NCI-H1930 (cell line): ENCODE data around the gene FFAR3.
"Not testable (repeated sequence)": the region's sequence is repeated elsewhere in the genome, so short reads cannot be mapped to it uniquely, and the experiment has no call there.

Experiments
- DNase-seq, 2 experiments: peaks; one replicate each; lab custom pipeline; 2025; lab: John Stamatoyannopoulos, UW

Gene FFAR3

DNA sequence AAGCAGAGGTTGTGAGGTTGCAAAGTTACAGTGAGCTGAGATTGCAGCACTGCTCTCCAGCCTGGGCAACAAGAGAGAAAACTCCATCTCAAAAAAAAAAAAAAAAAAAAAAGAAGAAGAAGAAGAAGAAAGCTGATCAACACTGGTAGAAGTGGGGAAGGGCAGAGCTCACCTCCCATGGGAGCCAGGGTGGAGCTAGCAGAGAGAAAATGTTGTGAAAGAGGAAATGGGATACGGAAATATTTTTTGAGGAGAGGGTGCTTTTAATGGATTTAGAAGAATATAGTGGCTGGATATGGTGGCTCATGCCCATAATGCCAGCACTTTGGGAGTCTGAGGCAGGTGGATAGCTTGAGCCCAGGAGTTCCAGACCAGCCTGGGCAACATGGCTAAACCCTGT, 19.4 kb downstream of the FFAR3 start:
- no peak for DNase-seq

- no peak for DNase-seq
Observed at GRCh38 chr19:35378356-35378755, 20.1 kb downstream of the FFAR3 start.

- not testable (repeated sequence) for DNase-seq
Observed at GRCh38 chr19:35379545-35379944, 21.3 kb downstream of the FFAR3 start.

DNA sequence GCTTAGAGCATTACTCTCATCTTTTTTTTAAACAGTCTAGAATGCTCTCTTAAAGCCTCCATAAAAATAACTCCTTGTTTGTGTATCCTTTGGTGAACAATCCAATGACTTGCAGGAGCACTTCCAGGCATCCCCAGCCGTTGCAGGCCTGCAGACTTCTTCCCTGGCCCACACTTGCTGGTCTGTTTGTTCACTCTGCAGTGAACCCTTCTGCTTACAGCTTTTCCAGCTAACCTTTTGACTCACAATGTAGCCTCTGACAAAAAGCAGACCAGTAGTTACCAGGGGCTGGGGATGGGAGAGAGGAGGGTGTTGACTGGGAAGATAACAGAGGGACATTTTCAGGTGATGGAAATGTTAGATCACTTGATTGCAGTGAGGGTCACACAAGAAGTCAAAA, 21.7 kb downstream of the FFAR3 start:
- no peak for DNase-seq

DNA sequence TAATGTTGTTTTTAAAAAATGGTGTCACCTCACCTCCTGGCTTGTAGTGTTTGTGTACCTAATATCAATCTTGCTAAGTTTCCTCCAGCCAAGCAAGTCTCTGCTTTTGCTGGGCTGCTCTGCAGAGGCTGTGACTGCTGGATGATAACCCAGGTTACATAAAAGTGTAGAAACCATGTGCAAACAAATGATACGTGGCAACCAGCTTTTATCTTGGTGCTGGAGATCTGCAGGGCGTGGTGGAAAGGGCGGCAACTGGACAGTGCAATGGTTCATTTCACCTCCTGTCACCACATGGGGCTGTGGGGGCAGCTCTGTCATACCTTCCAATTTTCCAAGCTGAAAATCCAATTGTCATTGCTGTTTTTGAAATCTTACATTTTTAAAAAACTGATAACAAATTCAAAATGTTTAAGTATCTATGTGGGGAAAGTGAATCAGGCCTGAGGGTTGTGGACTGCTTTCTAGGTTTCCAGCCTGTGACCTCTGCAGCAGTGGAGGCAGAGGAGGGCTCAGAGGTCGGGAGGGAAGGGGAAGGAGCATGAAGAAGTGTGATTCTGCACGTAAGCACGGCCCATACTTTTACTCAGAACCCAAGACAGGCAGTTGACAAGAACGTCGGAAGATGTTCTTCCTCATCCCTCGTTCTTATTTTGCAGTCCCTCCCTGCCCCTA, 22.3 kb downstream of the FFAR3 start:
- DNase-seq, result no peak

DNA sequence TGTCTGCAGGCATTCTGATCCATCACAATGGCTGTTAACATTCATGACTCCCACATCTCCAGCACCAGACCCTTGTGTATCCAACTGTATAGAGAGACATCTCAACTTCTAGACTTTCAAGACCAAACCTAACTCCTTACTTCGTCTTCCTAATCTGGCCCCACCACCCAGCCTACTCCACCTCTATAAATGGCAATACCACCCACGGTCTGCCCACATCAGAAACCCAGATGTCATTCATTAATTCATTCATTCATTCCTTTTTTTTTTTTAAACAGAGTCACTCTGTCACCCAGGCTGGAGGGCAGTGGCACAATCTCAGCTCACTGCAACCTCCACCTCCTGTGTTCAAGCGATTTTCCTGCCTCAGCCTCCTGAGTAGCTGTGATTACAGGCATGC, 23.1 kb downstream of the FFAR3 start:
- no peak for DNase-seq

- DNase-seq, result no peak
Observed at GRCh38 chr19:35381926-35382325, 23.7 kb downstream of the FFAR3 start.

GRCh38 chr19:35383536-35383935, 25.3 kb downstream of the FFAR3 start:
- no peak for DNase-seq

GRCh38 chr19:35388277-35389054, 30.2 kb downstream of the FFAR3 start:
- DNase-seq, result no peak

GRCh38 chr19:35389192-35389861, 31.1 kb downstream of the FFAR3 start:
- no peak for DNase-seq

DNA sequence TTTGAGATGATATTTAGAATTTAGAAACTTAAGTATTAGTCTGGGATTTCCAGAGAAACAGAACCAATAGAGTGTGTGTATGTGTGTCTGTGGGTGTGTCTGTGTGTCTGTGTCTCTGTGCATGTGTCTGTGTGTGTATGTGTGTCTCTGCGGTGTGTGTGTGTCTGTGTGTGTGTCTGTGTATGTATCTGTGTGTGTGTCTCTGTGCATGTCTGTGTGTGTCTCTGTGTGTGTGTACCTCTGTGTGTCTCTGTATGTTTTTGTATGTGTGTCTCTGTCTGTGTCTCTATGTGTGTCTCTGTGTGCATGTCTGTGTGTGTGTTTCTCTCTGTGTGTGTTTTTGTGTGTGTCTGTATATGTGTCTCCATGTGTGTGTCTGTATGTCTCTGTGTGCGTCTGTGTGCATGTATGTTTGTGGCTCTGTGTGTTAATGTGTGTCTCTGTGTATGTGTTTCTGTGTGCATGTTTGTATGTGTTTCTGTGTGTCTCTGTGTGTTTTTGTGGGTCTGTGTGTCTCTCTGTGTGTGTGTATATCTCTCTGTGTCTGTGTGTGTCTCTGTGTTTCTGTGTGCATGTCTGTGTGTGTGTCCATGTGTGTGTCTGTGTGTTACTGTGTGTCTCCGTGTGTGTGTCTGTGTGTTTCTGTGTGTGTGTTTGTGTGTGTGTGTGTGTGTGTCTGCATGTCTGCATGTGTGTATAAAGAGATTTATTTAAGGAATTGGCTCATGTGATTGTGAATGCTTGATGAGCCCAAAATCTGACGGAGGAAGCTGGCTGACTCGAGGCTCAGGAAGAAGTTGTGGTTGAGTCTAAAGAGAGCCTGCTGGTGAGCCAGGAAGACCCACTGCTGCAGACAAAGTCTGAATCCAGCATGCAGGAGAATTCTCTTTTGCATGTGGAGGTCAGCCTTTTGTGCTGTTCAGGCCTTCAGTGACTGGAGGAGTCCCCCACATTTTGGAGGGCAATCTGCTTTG, 34.8 kb downstream of the FFAR3 start:
- DNase-seq, result no peak

GRCh38 chr19:35395382-35396199, 37.3 kb downstream of the FFAR3 start:
- DNase-seq, result no peak

- DNase-seq, result no peak
Observed at GRCh38 chr19:35396240-35396885, 38.1 kb downstream of the FFAR3 start.

DNA sequence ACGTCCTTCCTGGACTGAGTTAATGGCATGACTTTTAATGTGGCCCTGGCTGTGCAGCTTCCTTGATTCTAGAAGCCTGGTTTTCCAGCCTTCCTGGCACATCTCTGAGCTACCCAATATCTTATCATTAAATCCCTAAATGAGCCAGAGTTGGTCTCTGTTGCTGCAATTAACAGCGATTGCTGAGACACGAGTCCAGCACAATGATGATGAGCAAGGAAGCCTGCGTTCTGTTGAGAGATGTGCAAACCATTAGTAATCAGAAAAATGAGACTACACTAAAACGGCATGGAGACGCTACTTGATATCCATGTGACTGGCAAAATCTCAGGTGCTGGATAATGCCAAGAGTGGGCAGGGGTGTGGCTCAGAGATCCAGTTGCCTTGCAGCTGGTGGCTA, 38.8 kb downstream of the FFAR3 start:
- no peak for DNase-seq

GRCh38 chr19:35398570-35398969, 40.3 kb downstream of the FFAR3 start:
- DNase-seq, result no peak

GRCh38 chr19:35399231-35399630, 41.0 kb downstream of the FFAR3 start:
- DNase-seq, result no peak

DNA sequence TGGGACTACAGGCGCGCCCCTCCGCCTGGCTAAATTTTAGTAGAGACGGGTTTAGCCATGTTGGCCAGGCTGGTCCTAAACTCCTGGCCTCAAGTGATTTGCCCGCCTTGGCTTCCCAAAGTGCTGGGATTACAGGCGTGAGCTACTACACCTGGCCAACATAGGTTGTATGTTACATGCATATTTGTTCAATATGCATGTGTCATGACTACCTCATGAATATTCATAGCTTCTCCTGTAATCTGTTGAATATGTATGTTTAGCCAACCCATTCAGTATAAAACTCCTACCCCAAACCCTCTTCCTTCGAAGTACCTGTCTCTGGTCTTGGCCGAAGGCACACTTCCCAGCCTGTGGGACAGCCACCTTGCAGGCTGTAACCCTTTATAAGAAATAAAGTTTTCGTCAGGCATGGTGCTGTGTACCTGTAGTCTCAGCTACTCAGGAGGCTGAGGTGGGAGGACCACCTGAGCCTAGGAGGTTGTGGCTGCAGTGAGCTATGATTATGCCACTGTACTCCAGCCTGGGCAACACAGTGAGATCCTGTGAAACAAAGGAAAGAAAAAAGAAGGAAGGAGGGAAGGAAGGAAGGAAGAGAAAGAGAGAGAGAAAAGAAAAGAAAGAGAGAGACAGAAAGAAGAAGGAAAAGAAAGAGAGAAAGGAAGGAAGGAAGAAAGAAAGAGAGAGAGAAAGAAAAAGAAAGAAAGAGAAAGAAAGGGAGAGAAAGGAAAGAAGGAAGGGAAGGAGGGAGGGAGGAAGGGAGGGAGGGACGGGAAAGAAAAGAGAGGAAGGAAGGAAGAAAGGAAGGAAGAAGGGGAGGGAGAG, 41.9 kb downstream of the FFAR3 start:
- DNase-seq, result no peak

DNA sequence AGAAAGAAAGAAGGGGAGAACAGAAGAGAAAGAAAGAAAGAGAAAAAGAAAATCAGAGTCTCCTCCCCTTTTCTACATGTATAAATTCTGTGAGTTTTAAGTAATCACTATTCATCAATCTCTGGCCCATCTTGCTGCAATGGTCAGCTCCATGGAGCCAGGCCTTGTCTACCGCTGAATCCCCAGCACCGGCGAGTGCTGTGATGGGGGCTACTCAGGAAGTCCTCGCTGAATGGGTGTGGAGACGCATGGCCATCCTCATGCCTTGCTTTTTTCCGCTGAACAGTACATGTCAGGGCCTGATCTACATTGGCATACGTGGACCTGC, 42.5 kb downstream of the FFAR3 start:
- DNase-seq, result no peak

GRCh38 chr19:35401416-35401815, 43.2 kb downstream of the FFAR3 start:
- DNase-seq, result not testable (repeated sequence)
